ENCODE measurements around the gene BBC3.
A peak's percentile ranks its signal among the peaks of the same experiment; 100 is the strongest.

Gene BBC3

GRCh38 chr19:47231215-47232054, 436 bp upstream of the BBC3 start:
- DNase-seq (ENCODE audit: low read depth in 2 of 2) = peak; percentile 84 to 92

DNA sequence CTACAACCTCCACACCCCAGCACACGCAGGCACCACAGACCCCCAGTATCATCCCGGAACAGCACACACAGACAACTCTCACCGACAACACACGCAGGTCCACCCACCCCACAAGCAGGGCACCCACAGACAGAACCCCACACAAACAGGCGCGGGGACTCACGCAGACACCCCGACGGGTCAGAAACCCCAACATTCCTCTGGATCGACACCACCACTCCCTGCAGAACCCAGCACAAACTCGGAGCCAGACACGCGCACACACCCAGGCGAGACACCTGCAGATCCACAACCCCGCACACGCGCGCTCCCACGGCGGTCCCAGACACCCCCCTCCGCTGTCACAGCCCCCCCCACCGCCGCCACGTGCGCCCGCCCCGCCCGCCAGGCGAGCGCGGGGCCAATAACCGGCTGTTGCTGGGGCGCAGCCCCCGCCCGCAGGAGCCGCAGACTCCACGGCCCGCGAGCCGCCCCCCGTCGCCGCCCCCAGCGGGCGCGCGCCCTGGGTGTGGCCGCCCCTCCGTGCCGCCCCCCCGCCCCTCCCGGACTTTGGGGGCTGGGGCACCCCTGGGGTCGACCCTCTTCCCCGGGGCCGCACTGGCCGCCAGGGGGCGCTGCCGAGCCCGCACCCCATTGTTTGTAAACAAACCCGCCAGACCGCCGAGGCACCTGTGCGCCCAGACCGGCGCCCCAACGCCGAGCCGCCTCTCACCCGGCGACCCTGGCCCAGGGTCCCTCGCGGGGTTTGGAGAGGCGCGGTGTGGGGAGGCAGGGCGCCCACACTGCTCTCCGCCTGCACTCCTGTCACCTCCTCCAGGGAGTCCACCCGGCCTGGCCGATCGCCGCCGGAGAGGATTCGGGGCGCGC, 712 bp downstream of the BBC3 start:
- DNase-seq (ENCODE audit: low read depth in 2 of 2) = peak; percentile 68 to 73

DNA sequence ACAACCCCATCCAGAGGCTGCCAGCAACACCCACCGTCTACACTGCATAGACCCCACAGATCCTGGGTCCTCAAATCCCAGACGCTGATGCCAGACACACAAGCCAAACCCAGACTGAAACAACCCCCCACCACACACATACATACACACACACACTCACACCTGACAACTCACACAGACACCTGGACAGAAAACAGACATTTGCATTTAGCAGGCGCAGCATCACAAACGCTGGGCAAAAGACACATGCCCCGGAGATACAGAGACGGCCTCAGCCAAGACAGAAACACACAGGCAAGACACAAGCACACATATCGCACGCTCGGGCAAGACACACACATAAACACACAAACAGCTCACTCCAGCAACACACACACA, 1.3 kb downstream of the BBC3 start:
- no peak for DNase-seq (ENCODE audit: low read depth in 2 of 2)

- no peak for DNase-seq (ENCODE audit: low read depth in 2 of 2)
Measured at GRCh38 chr19:47228937-47229675, 1.9 kb downstream of the BBC3 start.

- DNase-seq (ENCODE audit: low read depth in 2 of 2) = no peak
Measured at GRCh38 chr19:47228168-47228936, 2.6 kb downstream of the BBC3 start.

- no peak for DNase-seq (ENCODE audit: low read depth in 2 of 2)
Measured at GRCh38 chr19:47227352-47228167, 3.4 kb downstream of the BBC3 start.

- DNase-seq (ENCODE audit: low read depth in 2 of 2) = no peak
Measured at GRCh38 chr19:47226426-47227351, 4.3 kb downstream of the BBC3 start.

- DNase-seq (ENCODE audit: low read depth in 2 of 2) = peak; percentile 75 to 78
Measured at GRCh38 chr19:47225746-47226425, 5.1 kb downstream of the BBC3 start.

- no peak for DNase-seq (ENCODE audit: low read depth in 2 of 2)
Measured at GRCh38 chr19:47221890-47222289, 9.1 kb downstream of the BBC3 start.

GRCh38 chr19:47221080-47221841, 9.7 kb downstream of the BBC3 start:
- DNase-seq (ENCODE audit: low read depth in 2 of 2) = no peak

DNA sequence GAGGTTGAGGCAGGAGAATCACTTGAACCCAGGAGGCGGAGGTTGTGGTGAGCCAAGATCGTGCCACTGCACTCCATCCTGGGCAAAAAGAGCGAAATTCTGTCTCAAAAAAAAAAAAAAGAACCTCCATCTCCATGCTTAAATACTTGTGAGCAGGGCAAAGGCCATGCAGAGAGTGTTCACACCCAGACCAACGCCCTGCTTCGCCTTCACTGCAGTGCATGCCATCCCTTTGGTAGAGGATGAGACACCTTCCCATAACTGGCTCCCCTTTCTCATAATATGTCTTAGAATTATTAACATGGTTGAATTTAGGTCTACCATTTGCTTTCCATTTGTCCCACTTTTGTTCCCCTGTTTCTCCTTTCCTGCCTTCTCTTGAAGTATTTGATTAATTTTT, 15.4 kb downstream of the BBC3 start:
- DNase-seq (ENCODE audit: low read depth in 2 of 2) = no peak

- peak; percentile 58 to 63 for DNase-seq (ENCODE audit: low read depth in 2 of 2)
Measured at GRCh38 chr19:47210689-47211316, 20.2 kb downstream of the BBC3 start.

DNA sequence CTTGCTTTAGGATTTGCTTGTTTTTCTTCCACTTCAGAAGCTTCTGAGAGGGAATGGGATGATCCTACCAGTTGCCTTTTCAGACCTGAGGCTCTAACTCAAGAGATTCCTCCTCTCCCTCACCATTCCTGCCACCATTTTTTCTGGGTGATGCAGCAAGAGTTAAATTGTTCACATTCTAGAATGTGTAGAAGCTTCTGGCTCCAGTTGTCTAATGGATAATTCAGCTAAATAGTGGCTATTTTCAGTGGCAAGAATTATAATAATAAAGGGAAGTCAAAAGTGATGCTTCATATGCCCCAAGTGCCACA, 20.9 kb downstream of the BBC3 start:
- no peak for DNase-seq (ENCODE audit: low read depth in 2 of 2)

- no peak for DNase-seq (ENCODE audit: low read depth in 2 of 2)
Measured at GRCh38 chr19:47209319-47210179, 21.4 kb downstream of the BBC3 start.

- no peak for DNase-seq (ENCODE audit: low read depth in 2 of 2)
Measured at GRCh38 chr19:47203254-47203653, 27.7 kb downstream of the BBC3 start.

- DNase-seq (ENCODE audit: low read depth in 2 of 2) = no peak
Measured at GRCh38 chr19:47200530-47200929, 30.5 kb downstream of the BBC3 start.

- DNase-seq (ENCODE audit: low read depth in 2 of 2) = no peak
Measured at GRCh38 chr19:47197141-47197540, 33.9 kb downstream of the BBC3 start.

All from stimulated activated CD8-positive, alpha-beta memory T cell treated with anti-CD3 and anti-CD28 coated beads, Interleukin-2, amount 100 ng/mL, for 48 hours (primary cell).